Embryonic facial prominence (tissue), 1 donor: ENCODE data around the gene SLC18A3.

ENCODE experiments used
- DNase-seq: peaks from one replicate; pipeline ENCODE4 v3.0.0-alpha.2; 2016; ENCODE audit errors: extremely low spot score

SLC18A3 gene

GRCh38 chr10:49651039-49651835, 41.1 kb downstream of the SLC18A3 start:
- no peak for DNase-seq

DNA sequence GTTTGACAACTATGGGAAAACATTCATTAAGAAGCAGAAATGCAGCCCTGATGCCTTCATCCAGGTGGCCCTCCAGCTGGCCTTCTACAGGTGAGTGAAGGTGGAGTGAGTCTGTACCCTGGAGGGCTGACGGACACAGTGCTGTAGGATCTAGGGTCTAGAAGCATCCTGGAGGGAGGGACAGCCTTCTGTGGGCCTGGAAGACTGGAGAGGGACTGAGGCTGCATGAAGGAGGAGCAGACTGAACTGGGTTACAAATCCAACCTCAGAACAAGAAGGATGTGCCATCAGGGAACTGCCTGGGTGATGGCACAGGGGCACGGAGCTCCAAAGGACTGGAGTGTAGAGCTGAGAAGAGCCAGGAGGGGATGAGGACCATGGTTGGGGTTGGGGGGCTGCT, 41.8 kb downstream of the SLC18A3 start:
- DNase-seq, result no peak

GRCh38 chr10:49652421-49653272, 42.5 kb downstream of the SLC18A3 start:
- no peak for DNase-seq

DNA sequence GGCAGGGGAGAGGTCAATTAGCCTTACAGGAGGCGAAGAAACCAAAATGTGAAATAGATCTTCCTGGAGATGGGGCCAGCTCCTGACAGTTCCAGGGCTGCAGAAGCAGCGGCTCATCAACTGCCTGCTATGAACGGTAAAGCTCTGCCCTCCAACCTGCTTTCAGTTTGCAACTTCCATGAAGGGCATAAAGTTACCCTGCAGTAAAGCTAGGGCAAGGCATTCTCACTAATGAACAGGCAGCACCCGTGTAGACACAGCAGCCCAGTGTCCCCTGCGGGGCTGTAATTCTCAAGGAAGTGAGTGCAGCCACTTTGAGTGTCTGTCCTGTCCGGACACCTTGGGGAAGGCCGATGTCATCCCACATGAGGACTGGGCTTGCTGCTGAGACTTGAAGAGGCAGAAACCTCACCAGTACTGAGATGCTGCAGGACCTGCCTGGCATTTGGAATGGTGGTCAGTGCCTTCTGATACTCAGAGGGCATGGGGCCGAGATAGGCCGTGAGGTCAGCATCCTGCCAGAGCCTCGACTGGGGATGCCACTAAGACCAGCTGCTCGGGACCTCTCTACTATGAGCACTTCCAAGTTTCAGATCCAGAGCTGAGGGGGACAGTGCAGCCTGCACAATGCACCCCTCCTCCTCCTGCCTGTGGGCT, 43.3 kb downstream of the SLC18A3 start:
- DNase-seq, result no peak

GRCh38 chr10:49654036-49654693, 44.1 kb downstream of the SLC18A3 start:
- DNase-seq, result no peak

- DNase-seq, result no peak
Observed at GRCh38 chr10:49655099-49655498, 45.0 kb downstream of the SLC18A3 start.

- no peak for DNase-seq
Observed at GRCh38 chr10:49656845-49657493, 46.9 kb downstream of the SLC18A3 start.

- no peak for DNase-seq
Observed at GRCh38 chr10:49657606-49658005, 47.5 kb downstream of the SLC18A3 start.

- no peak for DNase-seq
Observed at GRCh38 chr10:49661140-49661856, 51.2 kb downstream of the SLC18A3 start.
